ENCODE measurements around the gene DTX3.

DNA sequence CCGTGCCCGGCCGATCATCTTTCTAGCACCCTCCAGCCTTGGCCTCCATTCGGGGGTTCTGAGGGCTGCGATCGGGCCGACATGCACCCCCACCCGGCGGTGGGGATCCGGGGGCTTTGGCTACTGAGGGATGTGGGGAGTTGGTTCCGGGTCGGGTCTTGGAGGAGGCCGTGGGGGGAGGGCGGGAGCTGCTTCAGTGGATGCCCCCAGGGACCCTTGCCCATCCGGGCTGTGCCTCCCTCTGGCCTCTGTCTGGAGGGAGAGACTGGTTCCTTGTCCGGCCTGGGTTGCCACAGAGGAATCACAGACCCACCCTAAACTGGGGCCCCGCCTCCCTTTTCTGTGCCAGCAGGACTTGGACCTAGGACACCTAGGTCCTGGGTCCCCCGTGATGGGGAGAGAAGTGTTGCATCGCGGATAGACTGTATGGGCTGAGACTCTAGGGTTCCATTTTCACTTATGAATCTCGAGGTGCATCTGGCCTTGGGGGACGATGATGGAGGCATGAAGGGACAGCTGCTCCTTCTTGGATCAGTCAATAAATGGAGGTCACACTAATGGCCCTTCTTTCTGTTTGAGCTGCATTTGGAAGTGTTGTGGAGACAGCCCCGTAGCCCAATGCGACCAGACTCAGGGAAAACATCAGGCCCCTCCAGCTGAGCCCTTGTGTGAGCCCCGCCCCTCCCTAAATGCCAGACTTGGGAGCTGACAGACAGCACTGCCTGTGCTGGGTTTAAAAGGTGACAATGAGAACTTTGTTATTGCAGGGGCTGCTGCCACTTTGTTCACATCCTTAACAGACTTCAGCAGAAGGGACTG lies 577 bp downstream of the DTX3 start:
- TF ChIP-seq, protein P1, sequence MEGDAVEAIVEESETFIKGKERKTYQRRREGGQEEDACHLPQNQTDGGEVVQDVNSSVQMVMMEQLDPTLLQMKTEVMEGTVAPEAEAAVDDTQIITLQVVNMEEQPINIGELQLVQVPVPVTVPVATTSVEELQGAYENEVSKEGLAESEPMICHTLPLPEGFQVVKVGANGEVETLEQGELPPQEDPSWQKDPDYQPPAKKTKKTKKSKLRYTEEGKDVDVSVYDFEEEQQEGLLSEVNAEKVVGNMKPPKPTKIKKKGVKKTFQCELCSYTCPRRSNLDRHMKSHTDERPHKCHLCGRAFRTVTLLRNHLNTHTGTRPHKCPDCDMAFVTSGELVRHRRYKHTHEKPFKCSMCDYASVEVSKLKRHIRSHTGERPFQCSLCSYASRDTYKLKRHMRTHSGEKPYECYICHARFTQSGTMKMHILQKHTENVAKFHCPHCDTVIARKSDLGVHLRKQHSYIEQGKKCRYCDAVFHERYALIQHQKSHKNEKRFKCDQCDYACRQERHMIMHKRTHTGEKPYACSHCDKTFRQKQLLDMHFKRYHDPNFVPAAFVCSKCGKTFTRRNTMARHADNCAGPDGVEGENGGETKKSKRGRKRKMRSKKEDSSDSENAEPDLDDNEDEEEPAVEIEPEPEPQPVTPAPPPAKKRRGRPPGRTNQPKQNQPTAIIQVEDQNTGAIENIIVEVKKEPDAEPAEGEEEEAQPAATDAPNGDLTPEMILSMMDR (IDR thresholded peaks at IDR 0.05 in 8 of 11, conservative IDR thresholded peaks at IDR 0.05 in 3 of 11) = no peak
- TF ChIP-seq POLR2A (IDR thresholded peaks at IDR 0.05) (no peak), POLR2AphosphoS5 (IDR thresholded peaks at IDR 0.05) (no peak)
